Uterus (tissue), 2 donors: ENCODE results near the gene PRSS33.

Experiments used
- POLR2A ChIP-seq, 2 donors: fragments of 450-650 bp; IDR thresholded peaks; one replicate each; pipeline ENCODE4 v1.6.1; 2016; ENCODE audit warnings: antibody characterized with exemption in 2 of 2, mild to moderate bottlenecking in 1 of 2, moderate library complexity in 1 of 2
- TF ChIP-seq, protein P1 (sequence below), 4 experiments: fragments of 200-600 bp in 2 of 4; fragments of 450-650 bp in 2 of 4; sonication (generic) in 2 of 4; IDR thresholded peaks; one replicate each; pipeline ENCODE4 v1.5.1; 2016 to 2019; ENCODE audit warnings: antibody characterized with exemption in 4 of 4, mild to moderate bottlenecking in 2 of 4, moderate library complexity in 1 of 4

DNA sequence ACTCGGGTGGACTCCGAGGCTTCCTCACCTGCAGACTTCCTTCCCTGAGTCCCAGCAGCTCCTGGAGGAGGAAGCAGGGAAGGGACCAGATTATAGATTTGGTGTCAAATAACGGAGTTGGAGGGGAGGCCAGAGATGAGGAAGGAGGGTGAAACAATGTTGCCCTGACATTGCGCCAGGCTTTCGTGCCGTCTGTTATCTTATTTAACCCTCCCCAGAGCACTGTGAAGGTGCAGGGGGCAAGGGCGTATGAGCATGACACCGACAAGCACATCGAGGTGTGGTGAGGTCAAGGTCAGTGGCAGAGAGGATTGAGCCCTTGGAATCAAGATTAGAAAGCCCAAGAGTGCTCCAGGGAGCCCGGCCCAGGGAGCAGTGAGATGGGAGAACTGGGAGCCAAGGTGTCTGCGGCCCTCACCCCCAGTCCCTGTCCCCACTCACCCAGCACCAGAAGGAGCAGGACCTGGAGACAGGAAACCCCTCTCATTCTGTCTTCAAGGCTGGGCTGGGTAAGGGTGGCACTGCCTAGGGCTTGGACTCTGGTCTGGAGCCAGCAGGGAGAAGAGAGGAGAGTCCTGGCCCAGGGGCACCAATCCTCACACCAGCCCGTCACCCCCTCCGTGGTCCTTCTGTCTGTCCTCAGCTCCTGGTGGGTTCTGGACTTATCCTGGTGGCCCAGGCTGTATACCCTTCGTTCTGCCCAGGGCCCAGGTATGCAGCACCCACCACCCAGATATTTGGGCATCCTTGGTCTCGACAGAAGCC, 1.1 kb downstream of the PRSS33 start:
- TF ChIP-seq, protein P1, sequence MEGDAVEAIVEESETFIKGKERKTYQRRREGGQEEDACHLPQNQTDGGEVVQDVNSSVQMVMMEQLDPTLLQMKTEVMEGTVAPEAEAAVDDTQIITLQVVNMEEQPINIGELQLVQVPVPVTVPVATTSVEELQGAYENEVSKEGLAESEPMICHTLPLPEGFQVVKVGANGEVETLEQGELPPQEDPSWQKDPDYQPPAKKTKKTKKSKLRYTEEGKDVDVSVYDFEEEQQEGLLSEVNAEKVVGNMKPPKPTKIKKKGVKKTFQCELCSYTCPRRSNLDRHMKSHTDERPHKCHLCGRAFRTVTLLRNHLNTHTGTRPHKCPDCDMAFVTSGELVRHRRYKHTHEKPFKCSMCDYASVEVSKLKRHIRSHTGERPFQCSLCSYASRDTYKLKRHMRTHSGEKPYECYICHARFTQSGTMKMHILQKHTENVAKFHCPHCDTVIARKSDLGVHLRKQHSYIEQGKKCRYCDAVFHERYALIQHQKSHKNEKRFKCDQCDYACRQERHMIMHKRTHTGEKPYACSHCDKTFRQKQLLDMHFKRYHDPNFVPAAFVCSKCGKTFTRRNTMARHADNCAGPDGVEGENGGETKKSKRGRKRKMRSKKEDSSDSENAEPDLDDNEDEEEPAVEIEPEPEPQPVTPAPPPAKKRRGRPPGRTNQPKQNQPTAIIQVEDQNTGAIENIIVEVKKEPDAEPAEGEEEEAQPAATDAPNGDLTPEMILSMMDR (IDR thresholded peaks at IDR 0.05) = no peak
- no peak for TF ChIP-seq POLR2A (IDR thresholded peaks at IDR 0.05)
